Endothelial cell of umbilical vein (primary cell): Measurements from ENCODE around the gene TICAM1. TPM values are rescaled to one million over a fixed set of nuclear protein-coding genes. Genes with fewer than 3 reads are reported as not detected.
A peak's percentile ranks its signal among the peaks of the same experiment; 100 is the strongest.
"Not testable (repeated sequence)": the region's sequence is repeated elsewhere in the genome, so short reads cannot be mapped to it uniquely, and the experiment has no call there.

ENCODE experiments used
- BruUV-seq: library from RNA; stranded (reverse); fragments of 400-500 nt; replicated peaks from 2 replicates; lab custom pipeline; 2021; lab: Mats Ljungman, UMichigan
- CTCF ChIA-PET: fragments of 300-600, 350-600 bp; sonication (Branson Sonifier 250); formaldehyde crosslinking; loops from one replicate; lab custom pipeline; 2021; ENCODE audit warnings: antibody characterized with exemption, inconsistent platforms; lab: Charles Lee
- POLR2A ChIA-PET: fragments of 300-600, 350-600 bp; sonication (Branson Sonifier 250); formaldehyde crosslinking; loops from one replicate; lab custom pipeline; 2021; ENCODE audit warnings: antibody characterized with exemption, inconsistent platforms; lab: Charles Lee
- DNase-seq: peaks from one replicate; pipeline ENCODE4 v3.0.0-alpha.2; 2011; ENCODE audit warnings: low read depth, low spot score
- FAIRE-seq: peaks from 2 replicates; lab custom pipeline; 2011; peaks lifted over from hg19 to GRCh38; lab: Jason Lieb, UNC
- H2AFZ ChIP-seq: 2 replicates; pipeline ENCODE4 v1.6.0; 2012; ENCODE audit warnings: low read depth, low read length, control low read depth, inconsistent platforms
- H3K27ac ChIP-seq: 2 replicates; pipeline ENCODE4 v1.5.1; 2011; ENCODE audit warnings: low read depth, mild to moderate bottlenecking, control low read depth, low read length, moderate library complexity; ENCODE audit not compliant: insufficient read depth
- H3K27me3 ChIP-seq, 2 experiments: 2 replicates each; pipeline versions ENCODE4 v1.6.0 to v1.6.1; 2011; ENCODE audit warnings: low read length in 2 of 2, mixed read lengths in 1 of 2; ENCODE audit not compliant: control insufficient read depth in 2 of 2, insufficient read depth in 2 of 2
- H3K36me3 ChIP-seq, 2 experiments: 2 replicates in 1 of 2; 3 replicates in 1 of 2; pipeline ENCODE4 v1.5.1; 2011; ENCODE audit warnings: low read length in 2 of 2, mild to moderate bottlenecking in 1 of 2, moderate library complexity in 1 of 2; ENCODE audit not compliant: control insufficient read depth in 2 of 2, insufficient read depth in 2 of 2; ENCODE audit errors: extremely low read depth in 1 of 2
- H3K4me1 ChIP-seq: 3 replicates; pipeline ENCODE4 v1.5.1; 2011; ENCODE audit warnings: mild to moderate bottlenecking, low read length; ENCODE audit not compliant: control insufficient read depth, insufficient read depth; ENCODE audit errors: extremely low read depth
- H3K4me2 ChIP-seq: 2 replicates; pipeline ENCODE4 v1.6.1; 2011; ENCODE audit warnings: low read length, control low read depth, mixed read lengths; ENCODE audit not compliant: insufficient read depth
- H3K4me3 ChIP-seq, 3 experiments: fragments of 200-600 bp in 1 of 3; sonication (generic), shearing (Covaris generic) in 1 of 3; replicated peaks in 1 of 3; 2 replicates each; pipeline ENCODE4 v1.5.1; 2011 to 2016; ENCODE audit warnings: control low read depth in 3 of 3, low read length in 3 of 3, mild to moderate bottlenecking in 2 of 3, inconsistent platforms in 1 of 3, low read depth in 1 of 3, moderate library complexity in 1 of 3; ENCODE audit not compliant: insufficient read depth in 1 of 3
- H3K79me2 ChIP-seq: 2 replicates; pipeline ENCODE4 v1.6.0; 2012; ENCODE audit warnings: low read length, inconsistent platforms; ENCODE audit not compliant: control insufficient read depth, insufficient read depth
- H3K9ac ChIP-seq: replicated peaks from 2 replicates; pipeline ENCODE3; 2011; ENCODE audit warnings: low read length, control low read depth; ENCODE audit not compliant: insufficient read depth; ENCODE audit errors: extremely low read depth
- H3K9me1 ChIP-seq: replicated peaks from 3 replicates; pipeline ENCODE4 v1.6.0; 2011; ENCODE audit warnings: mild to moderate bottlenecking, low read length; ENCODE audit not compliant: control insufficient read depth, insufficient read depth; ENCODE audit errors: extremely low read depth
- H3K9me3 ChIP-seq: replicated peaks from 2 replicates; pipeline ENCODE4 v1.5.1; 2012; ENCODE audit warnings: low read length, inconsistent platforms; ENCODE audit not compliant: control insufficient read depth, insufficient read depth
- H4K20me1 ChIP-seq: replicated peaks from 2 replicates; pipeline ENCODE3; 2011; ENCODE audit warnings: mild to moderate bottlenecking, low read length; ENCODE audit not compliant: control insufficient read depth, insufficient read depth; ENCODE audit errors: extremely low read depth
- CTCF ChIP-seq, 2 donors: IDR thresholded peaks; 1 replicate in 1 of 2; 2 replicates in 1 of 2; pipeline ENCODE4 v1.5.1; 2011; ENCODE audit warnings: low read length in 2 of 2, mild to moderate bottlenecking in 2 of 2, moderate library complexity in 2 of 2, control low read depth in 1 of 2, inconsistent platforms in 1 of 2, low read depth in 1 of 2; ENCODE audit not compliant: insufficient read depth in 1 of 2; ENCODE audit errors: extremely low read depth in 1 of 2
- EZH2 ChIP-seq: IDR thresholded peaks from 2 replicates; pipeline ENCODE4 v1.6.1; 2012; ENCODE audit warnings: borderline replicate concordance, low read depth, mild to moderate bottlenecking, moderate library complexity, low read length, inconsistent platforms; ENCODE audit not compliant: severe bottlenecking
- FOS ChIP-seq: IDR thresholded peaks from 2 replicates; pipeline ENCODE4 v1.6.1; 2011; ENCODE audit warnings: mild to moderate bottlenecking, low read length, moderate library complexity, borderline replicate concordance; ENCODE audit not compliant: insufficient read depth
- GATA2 ChIP-seq: IDR thresholded peaks from 2 replicates; pipeline ENCODE4 v1.7.0; 2011; ENCODE audit warnings: low read depth, mild to moderate bottlenecking, moderate library complexity, mixed read lengths, low read length; ENCODE audit not compliant: insufficient read length, insufficient read depth
- JUN ChIP-seq: IDR thresholded peaks from 2 replicates; pipeline ENCODE4 v1.6.1; 2011; ENCODE audit warnings: borderline replicate concordance, low read depth; ENCODE audit not compliant: insufficient read length, insufficient read depth
- MAX ChIP-seq: IDR thresholded peaks from 2 replicates; pipeline ENCODE4 v1.6.1; 2011; ENCODE audit not compliant: insufficient read depth, insufficient read length
- MYC ChIP-seq: IDR thresholded peaks from one replicate; pipeline ENCODE4 v1.6.1; 2011; ENCODE audit warnings: mild to moderate bottlenecking, low read depth, low read length
- POLR2A ChIP-seq: IDR thresholded peaks from 2 replicates; pipeline ENCODE4 v1.6.1; 2012; ENCODE audit warnings: low read depth, mild to moderate bottlenecking, control low read depth, low read length
- dilution Hi-C: fragments of 300-500 bp; cut with MboI; formaldehyde crosslinking; loops from one replicate; pipeline ENCODE4 v1.15.0; 2019; ENCODE audit warnings: low sequenced_read_pairs; ENCODE audit not compliant: extremely low pct_ligation_motif_present
- intact Hi-C: fragments of 100-400 bp; cut with micrococcal nuclease; formaldehyde crosslinking; loops from one replicate; pipeline ENCODE4 v1.10.0; 2022
- polyA plus RNA-seq, 4 experiments: library from polyadenylated mRNA; depleted of rRNA in 3 of 4; stranded (reverse) in 3 of 4; unstranded in 1 of 4; fragments of >200 nt; gene quantifications; 2 replicates each; pipeline versions ENCODE4 v1.2.1 to v1.2.3, GENCODE V29; 2011 to 2012; ENCODE audit warnings: missing spikeins in 1 of 4
- total RNA-seq: library from RNA; stranded (reverse); gene quantifications from 2 replicates; pipeline ENCODE4 v1.2.3, GENCODE V29; 2021

TICAM1 gene
- total and polyA plus RNA-seq, 2 donors (not counting 3 experiments of a cell fraction or from before 2014, with no cell fraction given), result 4.8 to 17.6 TPM

- no peaks in the 10 kb centered on the region for H3K27me3 ChIP-seq
- H3K36me3 ChIP-seq, result no peaks in the 10 kb centered on the region
- no peak overlapping the region for H3K4me3 ChIP-seq
- no peak for TF ChIP-seq GATA2
- TF ChIP-seq JUN, result no peak
- TF ChIP-seq MAX, result no peak
- TF ChIP-seq CTCF (IDR thresholded peaks at IDR 0.05; ENCODE audit: extremely low read depth in 1 of 2, insufficient read depth in 1 of 2, low read depth in 1 of 2, low read length in 2 of 2), result no peak
- no peak for TF ChIP-seq POLR2A
- no peak for TF ChIP-seq EZH2
- no peak for TF ChIP-seq FOS
- TF ChIP-seq MYC, result no peak
- no peak for DNase-seq
- dilution Hi-C loops (no loop called here), intact Hi-C loops (no loop called here)
- no peak overlapping the region for H3K9ac ChIP-seq
- FAIRE-seq, result no peak
- ChIA-PET CTCF (interaction anchor here (3.6 kb wide), 1 partner anchor 10 kb away, joined by 19 read pairs; the partner anchor contains the start of gene FEM1A), POLR2A (no interaction called here)
- no peak overlapping the region for H3K27ac ChIP-seq
- no peaks in the 10 kb centered on the region for H4K20me1 ChIP-seq
- no peaks in the 10 kb centered on the region for H3K4me1 ChIP-seq
- H3K9me1 ChIP-seq, result no peaks in the 10 kb centered on the region
- no peak overlapping the region for H3K4me2 ChIP-seq
- no peaks in the 10 kb centered on the region for H3K9me3 ChIP-seq
- no peak overlapping the region for H2AFZ ChIP-seq
- no peaks in the 10 kb centered on the region for H3K79me2 ChIP-seq
- BruUV-seq, result no TSS peak
Measured at GRCh38 chr19:4780860-4781259, 50.7 kb downstream of the TICAM1 start.

GRCh38 chr19:4778124-4778523 is 53.4 kb downstream of the TICAM1 start:
- peak; percentile 28 for FAIRE-seq
- H3K27me3 ChIP-seq, H3K9me1 ChIP-seq, H3K4me2 ChIP-seq, H3K79me2 ChIP-seq, POLR2A ChIA-PET, H2AFZ ChIP-seq, H3K36me3 ChIP-seq, H3K9ac ChIP-seq, H3K9me3 ChIP-seq, H3K4me1 ChIP-seq, DNase-seq, H4K20me1 ChIP-seq, BruUV-seq, dilution Hi-C loops, H3K4me3 ChIP-seq, H3K27ac ChIP-seq, intact Hi-C loops: not testable (repeated sequence)
- CTCF ChIA-PET, result interaction anchor here (1.0 to 2.9 kb wide), 2 partner anchors 9 to 13 kb away, joined by 3 to 10 read pairs; partner anchors contain the start of gene FEM1A
